GM13977 (cell line): ENCODE data around the gene REPIN1.

Experiments
- DNase-seq: peaks from one replicate; pipeline ENCODE4 v3.0.0; 2012; ENCODE audit warnings: low spot score
- in situ Hi-C: fragments of 300-500 bp; cut with MboI; formaldehyde crosslinking; loops from one replicate; pipeline ENCODE4 v1.12.0; 2022; ENCODE audit warnings: low sequenced_read_pairs, low pct_unique_long_range_greater_than_20kb, mixed read lengths, inconsistent platforms; ENCODE audit not compliant: unreplicated experiment
- TF ChIP-seq, protein P1 (sequence below): IDR thresholded peaks from 2 replicates; pipeline ENCODE4 v1.5.1; 2012; ENCODE audit warnings: mild to moderate bottlenecking, control low read depth; ENCODE audit not compliant: insufficient read depth; ENCODE audit errors: extremely low read depth, missing control alignments

Gene REPIN1

DNA sequence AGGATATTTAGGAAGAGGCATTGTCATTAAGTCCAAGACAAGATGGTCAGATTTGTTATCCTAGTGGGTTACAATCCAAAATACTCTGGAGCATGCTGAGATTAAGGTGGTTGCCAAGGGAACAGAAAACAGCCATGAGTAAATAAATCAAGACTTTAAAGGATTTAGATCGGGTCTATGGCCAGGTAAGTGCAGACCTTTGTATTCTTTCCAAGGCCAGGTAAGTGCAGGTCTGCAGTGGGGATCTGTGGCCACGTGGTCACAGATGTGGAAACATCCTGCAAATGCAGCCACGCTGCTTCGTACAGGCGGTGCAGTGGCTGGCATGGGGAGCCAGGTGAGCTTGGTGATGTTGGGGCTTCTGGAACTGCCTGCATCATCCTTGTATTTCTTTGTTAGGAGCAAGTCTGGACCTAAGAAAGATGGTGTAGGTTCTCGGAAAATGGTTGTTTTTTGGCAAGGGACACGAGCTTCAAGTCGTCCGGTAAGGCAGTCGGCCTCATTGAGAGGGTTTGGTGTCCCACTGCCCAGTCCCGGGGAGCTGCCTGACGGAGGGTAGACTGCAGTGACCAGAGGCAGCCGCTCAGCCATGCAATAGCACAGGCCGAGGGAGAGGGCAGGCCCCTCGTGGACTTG, 32.3 kb downstream of the REPIN1 start:
- DNase-seq, result no peak
- in situ Hi-C loops, result no loop called here
- TF ChIP-seq, protein P1, sequence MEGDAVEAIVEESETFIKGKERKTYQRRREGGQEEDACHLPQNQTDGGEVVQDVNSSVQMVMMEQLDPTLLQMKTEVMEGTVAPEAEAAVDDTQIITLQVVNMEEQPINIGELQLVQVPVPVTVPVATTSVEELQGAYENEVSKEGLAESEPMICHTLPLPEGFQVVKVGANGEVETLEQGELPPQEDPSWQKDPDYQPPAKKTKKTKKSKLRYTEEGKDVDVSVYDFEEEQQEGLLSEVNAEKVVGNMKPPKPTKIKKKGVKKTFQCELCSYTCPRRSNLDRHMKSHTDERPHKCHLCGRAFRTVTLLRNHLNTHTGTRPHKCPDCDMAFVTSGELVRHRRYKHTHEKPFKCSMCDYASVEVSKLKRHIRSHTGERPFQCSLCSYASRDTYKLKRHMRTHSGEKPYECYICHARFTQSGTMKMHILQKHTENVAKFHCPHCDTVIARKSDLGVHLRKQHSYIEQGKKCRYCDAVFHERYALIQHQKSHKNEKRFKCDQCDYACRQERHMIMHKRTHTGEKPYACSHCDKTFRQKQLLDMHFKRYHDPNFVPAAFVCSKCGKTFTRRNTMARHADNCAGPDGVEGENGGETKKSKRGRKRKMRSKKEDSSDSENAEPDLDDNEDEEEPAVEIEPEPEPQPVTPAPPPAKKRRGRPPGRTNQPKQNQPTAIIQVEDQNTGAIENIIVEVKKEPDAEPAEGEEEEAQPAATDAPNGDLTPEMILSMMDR, result no peak

GRCh38 chr7:150401424-150401790, 32.8 kb downstream of the REPIN1 start:
- TF ChIP-seq, protein P1, result no peak
- in situ Hi-C loops, result no loop called here
- DNase-seq, result no peak

GRCh38 chr7:150401861-150402631, 33.4 kb downstream of the REPIN1 start:
- no peak for DNase-seq
- in situ Hi-C loops, result no loop called here
- TF ChIP-seq, protein P1, result no peak

DNA sequence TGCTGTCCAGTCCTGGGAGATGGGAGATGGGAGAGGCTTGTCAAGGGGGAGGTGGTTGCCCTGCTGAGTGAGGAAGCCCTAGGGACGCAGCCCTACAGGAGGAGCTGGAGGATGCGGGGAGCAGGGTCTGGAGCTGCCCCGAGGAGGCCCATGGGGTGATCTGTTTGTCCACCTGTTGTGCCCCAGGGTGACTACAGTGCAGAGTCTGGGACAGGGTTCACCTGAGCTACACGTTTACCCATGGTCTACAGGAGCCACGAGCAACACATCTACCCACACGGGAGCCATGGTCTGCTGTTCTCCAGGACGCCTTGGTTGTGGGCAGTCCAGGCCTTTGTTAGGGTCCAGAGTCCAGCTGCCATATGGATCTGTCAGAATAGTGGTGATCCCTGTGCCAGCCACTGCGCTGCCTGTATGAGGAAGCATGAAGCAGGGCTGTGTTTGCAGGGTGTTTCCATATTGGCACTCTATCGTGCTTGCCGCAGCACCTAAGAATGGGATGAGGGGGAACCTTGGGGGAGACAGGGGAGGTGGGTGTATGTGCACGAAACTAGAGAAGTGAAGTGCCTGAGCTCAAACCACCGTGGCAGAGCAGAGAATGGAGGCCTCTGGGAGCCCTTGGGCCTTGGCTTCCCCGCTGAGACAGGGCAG, 34.2 kb downstream of the REPIN1 start:
- DNase-seq, result no peak
- in situ Hi-C loops, result no loop called here
- TF ChIP-seq, protein P1, result no peak

DNA sequence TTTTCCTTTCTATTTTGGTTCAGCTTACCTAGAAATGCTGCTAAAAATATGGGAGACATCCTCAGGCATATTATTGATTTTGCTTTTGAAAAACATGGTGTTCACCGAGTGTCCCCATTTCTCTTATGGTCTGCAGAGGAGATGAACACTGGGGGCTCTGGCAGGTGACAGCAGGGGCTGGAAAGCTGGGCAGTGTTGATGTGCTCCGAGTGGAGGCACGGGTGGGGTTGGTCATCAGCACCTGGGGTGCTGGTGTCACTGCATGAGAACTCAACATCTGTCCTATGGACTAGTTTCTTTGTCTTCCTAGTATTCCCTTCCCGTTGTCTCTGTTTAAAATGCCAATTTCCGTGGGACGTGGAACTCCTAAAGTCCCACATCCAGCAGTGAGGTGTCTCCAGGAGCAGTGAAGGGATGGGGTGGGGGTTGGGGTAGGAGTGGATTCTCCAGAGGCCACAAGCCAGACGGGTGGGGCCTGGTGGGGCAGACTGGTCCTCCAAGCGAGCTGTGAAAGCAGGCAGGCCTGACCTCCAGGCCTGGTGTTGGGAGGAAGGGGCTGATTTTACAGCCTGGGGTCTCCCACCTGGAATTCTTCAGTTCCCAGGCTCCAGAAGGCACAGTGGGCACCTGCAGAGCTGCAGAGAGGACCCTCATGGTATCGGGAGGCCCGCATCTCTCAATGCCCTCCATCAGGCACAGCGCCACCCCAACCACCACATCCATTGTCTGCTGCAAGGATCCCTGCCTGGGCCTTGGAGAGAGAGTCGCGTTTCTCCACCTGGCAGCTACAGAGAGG, 35.0 kb downstream of the REPIN1 start:
- in situ Hi-C loops, result no loop called here
- TF ChIP-seq, protein P1, result no peak
- DNase-seq, result no peak

- TF ChIP-seq, protein P1, result no peak
- in situ Hi-C loops, result no loop called here
- peak; percentile 49 for DNase-seq
Measured at GRCh38 chr7:150404172-150404804, 35.7 kb downstream of the REPIN1 start.
